ENCODE measurements around the gene MUC5B.

DNA sequence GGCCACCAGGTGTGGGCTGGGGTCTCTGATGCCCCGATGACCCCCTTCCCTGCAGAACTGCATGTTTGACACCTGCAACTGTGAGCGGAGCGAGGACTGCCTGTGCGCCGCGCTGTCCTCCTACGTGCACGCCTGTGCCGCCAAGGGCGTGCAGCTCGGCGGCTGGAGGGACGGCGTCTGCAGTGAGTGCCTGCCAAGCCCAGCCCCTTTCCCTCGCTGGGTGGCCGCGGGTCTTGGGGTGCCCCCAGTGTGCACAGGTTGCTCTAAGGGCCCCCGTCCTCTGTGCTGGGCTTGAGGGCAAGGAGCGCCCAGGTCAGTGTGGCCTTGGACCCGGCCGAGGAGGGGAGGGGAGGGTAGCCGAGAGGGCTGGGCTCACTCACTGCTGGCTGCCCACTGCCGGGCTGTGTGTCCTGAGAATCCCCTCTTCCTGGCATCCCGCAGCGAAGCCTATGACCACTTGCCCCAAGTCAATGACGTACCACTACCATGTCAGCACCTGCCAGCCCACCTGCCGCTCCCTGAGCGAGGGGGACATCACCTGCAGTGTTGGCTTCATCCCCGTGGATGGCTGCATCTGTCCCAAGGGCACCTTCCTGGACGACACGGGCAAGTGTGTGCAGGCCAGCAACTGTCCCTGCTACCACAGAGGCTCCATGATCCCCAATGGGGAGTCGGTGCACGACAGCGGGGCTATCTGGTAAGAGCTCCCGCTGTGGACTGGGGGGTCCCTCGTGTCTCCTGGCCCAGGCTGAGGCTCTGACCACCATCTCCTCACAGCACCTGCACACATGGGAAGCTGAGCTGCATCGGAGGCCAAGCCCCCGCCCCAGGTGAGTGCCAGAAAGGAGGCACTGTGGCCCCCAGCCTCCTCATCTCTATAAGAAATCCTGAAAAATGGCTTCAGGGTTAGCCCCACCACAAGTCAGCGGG is 48.2 kb upstream of the MUC5B start:
- no peak for TF ChIP-seq EZH2phosphoT487 (IDR thresholded peaks at IDR 0.05; ENCODE audit: borderline replicate concordance, low read length)
- TF ChIP-seq, protein P1, sequence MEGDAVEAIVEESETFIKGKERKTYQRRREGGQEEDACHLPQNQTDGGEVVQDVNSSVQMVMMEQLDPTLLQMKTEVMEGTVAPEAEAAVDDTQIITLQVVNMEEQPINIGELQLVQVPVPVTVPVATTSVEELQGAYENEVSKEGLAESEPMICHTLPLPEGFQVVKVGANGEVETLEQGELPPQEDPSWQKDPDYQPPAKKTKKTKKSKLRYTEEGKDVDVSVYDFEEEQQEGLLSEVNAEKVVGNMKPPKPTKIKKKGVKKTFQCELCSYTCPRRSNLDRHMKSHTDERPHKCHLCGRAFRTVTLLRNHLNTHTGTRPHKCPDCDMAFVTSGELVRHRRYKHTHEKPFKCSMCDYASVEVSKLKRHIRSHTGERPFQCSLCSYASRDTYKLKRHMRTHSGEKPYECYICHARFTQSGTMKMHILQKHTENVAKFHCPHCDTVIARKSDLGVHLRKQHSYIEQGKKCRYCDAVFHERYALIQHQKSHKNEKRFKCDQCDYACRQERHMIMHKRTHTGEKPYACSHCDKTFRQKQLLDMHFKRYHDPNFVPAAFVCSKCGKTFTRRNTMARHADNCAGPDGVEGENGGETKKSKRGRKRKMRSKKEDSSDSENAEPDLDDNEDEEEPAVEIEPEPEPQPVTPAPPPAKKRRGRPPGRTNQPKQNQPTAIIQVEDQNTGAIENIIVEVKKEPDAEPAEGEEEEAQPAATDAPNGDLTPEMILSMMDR (conservative IDR thresholded peaks at IDR 0.05; ENCODE audit: low read depth, low read length): no peak

Measured in PC-3 (cell line).